ENCODE data around the gene FLRT1.

DNA sequence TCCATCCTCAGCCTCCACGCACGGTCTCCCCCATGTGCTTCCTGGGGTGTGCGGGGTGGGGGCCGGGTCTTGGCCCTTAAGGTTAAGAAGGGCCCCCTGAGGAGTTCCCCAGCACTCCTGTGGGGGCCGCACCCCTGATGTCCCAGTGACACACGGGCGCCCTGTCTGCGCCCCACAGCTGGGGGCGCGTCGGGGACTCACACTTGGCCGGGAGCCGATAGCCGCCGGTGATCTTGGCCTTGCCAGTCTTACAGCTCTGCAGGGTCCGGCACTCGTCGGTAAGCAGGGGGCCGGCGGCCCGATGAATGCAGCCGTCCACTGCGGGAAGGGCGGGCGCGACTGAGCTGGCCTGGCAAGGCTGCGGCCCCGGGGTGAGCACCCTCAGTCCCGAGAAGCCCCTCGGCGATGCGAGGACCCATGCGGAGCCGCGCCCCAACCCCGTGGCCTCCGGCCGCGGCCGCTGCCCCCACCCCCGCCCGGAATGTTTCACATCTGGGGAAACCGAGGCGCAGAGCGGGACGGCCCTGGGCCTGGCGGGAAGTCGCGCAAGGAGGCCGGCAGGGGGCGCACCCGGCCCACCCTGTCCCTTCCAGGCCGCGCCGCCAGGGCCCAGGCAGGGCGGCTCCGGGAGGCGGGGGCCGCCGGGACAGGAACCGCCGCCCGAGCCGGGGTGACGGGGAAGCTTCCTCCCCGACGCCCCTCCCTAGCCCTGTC is 35.5 kb upstream of the FLRT1 start:
- TF ChIP-seq, protein P1, sequence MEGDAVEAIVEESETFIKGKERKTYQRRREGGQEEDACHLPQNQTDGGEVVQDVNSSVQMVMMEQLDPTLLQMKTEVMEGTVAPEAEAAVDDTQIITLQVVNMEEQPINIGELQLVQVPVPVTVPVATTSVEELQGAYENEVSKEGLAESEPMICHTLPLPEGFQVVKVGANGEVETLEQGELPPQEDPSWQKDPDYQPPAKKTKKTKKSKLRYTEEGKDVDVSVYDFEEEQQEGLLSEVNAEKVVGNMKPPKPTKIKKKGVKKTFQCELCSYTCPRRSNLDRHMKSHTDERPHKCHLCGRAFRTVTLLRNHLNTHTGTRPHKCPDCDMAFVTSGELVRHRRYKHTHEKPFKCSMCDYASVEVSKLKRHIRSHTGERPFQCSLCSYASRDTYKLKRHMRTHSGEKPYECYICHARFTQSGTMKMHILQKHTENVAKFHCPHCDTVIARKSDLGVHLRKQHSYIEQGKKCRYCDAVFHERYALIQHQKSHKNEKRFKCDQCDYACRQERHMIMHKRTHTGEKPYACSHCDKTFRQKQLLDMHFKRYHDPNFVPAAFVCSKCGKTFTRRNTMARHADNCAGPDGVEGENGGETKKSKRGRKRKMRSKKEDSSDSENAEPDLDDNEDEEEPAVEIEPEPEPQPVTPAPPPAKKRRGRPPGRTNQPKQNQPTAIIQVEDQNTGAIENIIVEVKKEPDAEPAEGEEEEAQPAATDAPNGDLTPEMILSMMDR (IDR thresholded peaks at IDR 0.05; ENCODE audit: insufficient read depth, low read length): peak; percentile 28
- TF ChIP-seq POLR2AphosphoS5 (IDR thresholded peaks at IDR 0.05; ENCODE audit: low read depth): no peak
